Measurements from ENCODE around the gene GPM6B.
A peak's percentile ranks its signal among the peaks of the same experiment; 100 is the strongest.
"Not testable (repeated sequence)": the region's sequence is repeated elsewhere in the genome, so short reads cannot be mapped to it uniquely, and the experiment has no call there.

The GPM6B gene

DNA sequence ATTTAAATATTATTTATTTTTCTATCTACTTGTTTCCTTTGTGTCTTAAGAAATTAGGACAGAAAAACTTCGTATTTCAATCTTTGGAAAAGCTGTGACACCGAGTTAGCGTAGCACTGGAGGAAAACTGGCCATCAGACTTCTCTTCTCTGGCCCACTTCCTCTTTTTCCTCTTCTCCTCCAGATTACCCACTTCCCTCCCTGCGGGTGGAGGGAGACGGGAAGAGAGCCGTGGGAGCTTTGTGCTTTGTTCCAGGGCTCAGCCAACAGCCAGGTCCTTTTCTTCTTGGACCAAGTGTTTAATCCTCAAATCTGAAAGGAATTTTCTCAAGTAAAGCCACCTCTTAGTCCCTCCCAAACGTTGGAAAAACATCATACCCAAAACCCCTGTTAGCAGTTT is 52.6 kb downstream of the GPM6B start:
- DNase-seq, result no peak

DNA sequence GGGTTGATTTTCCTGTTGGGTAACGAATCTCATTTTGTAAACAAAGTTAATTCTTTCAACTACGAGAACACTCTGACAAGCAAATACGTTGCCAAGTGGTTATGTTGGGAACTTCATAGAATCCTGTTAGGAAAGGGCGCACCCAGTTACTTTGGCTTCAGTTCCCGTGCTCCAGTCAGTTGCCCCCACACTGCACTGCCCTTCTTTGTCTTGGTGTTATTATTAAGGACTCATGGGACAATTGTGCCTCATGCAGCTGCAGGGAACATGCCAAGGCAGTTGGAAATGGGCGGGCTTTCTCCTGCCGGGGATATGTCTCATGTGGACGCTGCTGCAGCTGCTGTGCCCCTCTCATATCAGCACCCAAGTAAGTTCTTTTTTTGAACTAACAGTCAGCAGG is 53.4 kb downstream of the GPM6B start:
- peak; percentile 55 for DNase-seq

DNA sequence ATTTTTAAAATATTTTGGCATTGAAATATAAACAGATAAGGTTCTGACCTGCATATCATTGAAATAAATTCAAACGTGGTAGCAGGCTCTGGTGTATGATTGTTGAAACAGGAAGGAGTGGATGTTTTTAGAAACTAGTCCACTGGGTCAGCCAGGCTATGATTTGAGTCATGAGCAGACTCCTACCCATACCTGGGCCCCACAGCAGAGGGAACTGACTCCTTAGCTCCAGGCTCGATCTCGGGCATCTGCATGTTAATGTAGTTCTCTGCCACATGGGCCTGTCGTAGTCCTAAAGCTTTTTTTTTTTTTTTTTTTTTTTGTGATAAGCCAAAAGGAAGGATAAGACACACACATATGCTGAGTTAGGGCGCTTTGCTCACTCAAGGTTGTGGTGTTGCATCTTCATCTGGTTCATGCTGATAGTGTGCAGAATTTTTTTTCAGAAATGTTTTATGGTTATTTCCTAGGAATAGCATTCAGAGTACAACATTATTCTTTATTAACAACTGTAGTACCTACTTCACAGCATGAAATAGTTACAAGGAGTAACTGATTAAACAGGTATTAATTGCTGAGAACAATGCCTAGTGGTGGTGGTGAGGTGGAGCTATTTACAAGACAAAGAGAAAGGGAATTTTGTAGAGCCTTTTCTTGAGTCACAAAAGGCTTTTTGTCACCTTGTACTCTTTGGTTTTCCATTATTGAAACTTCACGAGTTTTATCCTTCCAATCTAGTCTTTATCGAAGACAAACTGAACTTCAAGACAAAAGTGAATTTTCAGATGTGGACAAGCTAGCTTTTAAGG is 55.1 kb downstream of the GPM6B start:
- DNase-seq, result no peak

DNA sequence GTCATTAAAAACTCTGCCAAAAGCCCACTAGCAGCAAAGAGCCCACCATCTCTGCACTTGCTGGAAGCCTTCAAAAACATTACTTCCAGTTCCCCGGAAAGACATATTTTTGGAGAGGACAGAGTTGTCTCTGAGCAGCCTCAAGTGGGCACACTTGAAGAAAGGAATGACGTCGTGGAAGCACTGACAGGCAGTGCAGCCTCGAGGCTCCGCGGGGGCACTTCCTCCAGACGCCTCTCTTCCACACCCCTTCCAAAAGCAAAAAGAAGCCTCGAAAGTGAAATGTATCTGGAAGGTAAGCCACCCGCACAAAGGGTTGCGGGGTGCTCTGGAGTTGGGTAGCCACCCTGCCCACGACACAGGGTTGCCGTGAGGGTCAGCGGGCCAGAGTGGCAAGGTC is 56.5 kb downstream of the GPM6B start:
- no peak for DNase-seq

DNA sequence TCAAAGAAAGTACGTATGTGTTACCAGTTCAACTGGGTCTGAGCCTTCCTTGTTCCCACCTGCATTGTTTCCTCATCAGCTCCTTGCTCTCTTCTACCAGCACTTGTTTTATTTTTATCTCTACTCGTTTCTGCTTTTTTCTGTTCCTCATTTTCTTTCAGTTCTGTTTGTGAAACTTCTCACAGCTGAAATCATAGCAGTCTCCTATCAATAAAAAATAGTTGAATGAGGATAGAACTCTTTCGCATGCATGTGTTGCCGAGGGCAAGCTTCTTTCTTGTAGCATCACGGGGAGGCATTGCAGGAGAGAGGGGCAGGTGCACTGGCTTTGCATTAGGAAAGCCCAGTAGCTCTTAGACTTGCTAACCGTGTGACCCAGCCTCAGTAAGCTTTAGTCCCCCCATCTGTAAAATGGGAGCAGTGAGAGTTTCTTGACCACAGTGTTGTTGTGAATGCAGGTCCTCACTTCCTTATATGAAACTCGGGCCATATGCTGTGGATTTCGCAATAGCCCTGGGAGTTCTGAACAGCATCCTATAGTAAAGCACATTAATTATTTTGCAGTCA is 57.7 kb downstream of the GPM6B start:
- no peak for DNase-seq

DNA sequence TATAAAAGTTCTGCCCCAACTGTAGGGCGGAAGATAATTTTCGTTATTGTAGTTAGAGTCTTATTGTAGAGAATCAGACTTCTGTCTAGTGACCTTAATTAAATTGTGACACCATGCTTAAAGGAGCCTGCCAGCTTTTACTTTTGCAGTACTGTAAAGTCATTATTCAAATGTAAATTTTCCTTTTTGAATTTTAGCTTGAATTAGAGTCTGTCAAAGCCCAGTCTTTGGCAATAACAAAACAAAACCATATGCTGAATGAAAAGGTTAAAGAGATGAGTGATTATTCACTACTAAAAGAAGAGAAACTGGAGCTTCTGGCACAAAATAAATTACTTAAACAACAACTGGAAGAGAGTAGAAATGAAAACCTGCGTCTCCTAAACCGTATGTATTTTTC is 60.5 kb downstream of the GPM6B start:
- no peak for DNase-seq

DNA sequence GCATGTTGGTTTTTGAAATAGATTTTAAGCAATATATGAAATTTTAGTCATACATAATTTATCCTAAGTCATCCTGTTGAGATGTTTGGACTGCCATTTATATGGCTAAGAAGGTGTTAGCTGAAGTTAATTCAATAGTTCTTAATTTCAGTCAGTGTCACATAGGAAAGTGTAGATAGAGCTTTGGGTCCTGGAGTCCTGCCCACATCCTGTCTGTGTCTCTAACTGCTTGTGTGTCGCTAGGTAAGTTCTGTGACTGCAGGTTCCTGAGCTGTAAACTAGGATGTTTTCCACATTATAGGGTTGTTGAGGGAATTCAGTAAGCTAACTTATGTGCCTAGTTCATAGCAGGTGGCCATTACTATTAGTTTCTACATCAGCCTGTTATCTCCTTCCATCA is 61.6 kb downstream of the GPM6B start:
- no peak for DNase-seq

DNA sequence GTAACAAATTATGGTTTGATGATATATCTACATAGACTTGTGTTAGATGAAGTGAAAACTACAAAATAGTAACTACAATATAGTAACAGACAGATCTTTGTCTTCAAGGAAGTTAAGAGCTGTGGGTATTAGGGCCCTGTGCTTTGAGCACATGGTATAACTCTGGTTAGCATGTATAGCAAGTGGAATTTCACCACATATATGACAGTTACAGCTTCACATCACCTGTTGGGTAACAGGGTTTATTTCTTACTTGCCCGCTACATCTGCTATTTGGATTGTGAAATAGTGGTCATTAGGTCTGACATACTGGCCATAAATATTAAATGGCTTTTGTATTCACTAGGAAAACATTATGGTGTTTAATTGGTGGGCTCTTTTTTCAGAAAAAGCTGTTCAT is 62.1 kb downstream of the GPM6B start:
- no peak for DNase-seq

DNA sequence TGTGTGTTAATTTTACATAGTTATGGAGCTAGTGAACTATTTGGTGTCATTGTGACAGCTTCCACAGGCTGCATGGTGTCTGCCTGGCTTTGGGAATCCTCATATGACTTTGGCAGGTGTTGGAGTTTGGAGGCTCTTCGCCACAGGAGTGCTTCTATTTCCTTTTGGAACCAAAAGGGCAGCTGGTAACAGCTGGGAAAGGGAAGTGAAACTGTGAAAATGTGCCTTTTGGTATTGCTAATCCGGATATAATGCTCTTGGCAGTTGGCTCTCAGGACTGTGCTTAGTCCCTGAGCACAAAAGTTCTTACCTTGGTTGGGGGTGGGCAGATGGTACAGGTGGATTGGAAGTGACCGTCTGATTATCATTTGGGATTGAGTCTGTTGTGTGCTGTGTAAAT is 64.2 kb downstream of the GPM6B start:
- no peak for DNase-seq

DNA sequence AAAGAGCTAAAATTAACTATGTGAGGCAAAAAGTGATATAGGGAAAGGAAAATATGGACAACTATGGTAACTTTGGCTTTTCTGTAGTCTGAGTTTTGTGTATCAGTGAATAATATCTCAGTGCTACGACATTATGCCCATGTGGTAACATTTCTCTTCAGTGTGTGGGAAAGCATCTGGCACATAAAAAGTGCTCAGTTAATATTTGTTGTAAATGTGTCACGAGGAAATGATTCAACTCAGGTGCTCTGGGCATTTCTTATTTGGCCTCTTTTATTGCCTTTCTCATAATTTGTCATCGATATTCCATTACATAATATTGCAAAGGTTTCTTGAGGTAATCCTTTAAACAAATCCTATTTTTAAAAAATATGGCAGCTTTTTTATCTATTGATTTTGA is 64.8 kb downstream of the GPM6B start:
- DNase-seq, result no peak

DNA sequence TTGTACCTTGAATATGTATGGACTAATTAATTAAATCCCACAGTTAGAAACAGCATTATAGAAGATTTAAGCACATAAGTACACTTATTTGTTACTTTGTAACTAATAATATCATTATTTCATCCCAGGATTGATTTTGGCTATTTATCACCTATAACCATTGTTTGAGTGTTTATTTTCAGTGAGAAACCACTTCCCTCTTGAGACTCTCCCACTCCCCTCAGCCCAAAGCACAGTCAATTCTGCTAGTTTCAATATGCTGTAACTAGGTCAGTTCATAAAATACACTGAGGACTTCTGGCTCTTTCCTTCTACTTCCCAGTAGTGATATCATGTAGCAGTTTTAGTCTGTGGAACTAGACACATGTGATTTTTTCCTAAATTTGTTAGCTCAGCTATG is 66.1 kb downstream of the GPM6B start:
- DNase-seq, result no peak

DNA sequence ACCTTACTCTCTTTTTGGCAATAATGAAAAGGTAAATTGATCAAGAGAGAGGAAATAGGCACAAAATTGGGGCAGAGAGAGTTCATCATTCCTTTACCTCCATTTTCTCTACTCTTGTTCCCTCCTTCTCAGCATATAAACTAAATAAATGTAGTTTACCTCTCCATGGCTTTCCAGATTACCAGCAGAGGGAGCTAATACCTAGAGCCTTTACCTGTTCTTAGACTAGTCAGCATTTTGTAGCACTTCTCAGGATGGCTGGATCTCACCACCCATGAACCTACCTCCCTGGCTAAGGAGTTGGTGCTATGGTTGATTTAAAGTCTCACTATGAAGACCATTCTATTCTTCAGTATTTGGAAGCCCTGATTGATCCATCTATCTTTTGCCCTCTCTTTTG is 66.7 kb downstream of the GPM6B start:
- DNase-seq, result no peak

DNA sequence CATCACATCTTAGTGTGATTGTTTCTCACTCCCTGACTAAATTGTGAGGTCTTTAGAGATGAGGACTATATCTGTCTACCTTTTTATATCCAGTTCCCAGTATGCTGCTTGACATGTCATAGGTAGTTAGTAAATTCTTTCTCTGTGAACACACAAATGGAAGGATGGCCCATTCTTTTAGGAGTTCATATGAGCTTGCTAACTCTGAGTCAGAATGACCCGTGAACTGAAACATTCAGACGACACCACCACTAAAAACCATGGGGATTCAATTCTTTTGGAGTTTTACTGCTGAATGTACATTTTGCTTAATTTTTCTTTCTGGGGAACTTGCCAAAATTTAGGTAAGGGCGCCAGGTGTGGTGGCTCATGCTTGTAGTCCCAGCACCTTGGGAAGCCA is 68.4 kb downstream of the GPM6B start:
- DNase-seq, result no peak

DNA sequence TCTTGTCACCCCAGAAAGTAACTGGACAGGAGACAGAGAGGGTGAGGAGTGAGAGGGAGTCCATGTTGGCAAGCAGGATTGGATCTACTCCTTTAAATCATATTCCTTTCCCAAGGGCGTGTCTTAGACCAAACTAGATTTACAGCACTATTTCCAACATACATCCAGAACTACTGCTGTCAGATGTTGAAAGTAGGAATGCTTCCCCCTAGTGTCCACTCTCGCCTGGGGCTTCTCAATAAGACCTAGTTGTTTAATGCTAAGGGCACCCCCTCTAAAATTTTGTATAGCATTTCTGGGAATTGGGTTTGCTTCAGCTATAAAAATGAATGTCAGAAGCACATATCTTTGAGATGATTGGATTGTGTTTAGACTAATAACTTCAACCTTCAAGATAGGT is 69.1 kb downstream of the GPM6B start:
- DNase-seq, result no peak

DNA sequence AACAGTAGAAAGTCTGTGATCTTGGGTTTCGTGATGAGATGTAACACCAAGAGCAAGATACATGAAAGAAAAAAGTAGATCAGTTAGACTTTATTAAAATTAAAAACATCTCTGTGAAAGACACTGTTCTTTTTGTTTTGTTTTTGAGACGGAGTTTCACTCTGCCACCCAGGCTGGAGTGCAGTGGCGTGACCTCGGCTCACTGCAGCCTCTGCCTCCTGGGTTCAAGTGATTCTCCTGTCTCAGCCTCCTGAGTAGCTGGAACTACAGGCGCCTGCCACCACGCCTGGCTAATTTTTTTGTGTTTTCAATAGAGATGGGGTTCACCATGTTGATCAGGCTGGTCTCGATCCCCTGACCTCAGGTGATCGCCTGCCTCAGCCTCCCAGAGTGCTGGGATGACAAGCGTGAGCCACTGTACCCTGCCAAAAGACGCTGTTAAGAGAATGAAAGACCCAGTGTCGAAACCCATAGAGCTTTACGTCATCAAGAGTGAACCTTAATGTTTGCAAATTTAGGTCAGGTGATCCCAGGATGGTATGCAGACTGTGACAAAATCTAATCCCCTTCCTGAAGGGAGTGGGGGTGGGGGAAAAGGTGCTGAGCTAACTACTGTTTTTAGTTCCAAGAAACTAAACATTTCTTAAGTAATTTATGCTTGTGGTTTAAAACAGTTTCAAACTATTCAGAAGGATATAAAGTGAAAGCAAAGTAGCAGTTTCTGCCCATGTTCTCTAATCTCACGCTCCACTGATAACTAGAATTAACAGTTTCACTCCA is 74.3 kb downstream of the GPM6B start:
- no peak for DNase-seq

DNA sequence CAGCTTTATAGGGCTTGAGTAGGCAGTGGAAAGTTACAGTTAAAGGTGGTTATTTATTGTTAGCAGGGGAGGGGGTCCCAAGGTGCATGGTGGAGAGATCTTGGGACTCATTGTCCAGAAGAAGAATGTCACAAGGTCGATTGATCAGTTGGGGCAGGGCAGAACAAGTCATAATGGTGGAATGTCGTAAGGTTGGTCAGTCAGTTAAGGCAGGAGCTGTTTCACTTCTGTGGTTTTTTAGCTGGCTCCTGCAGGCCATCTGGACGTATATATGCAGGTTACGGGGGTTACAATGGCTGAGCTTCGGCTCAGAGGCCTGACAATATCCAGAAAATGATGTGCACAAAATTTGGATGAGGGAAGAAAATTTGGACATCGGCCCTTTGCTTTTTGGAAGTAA is 75.2 kb downstream of the GPM6B start:
- DNase-seq, result no peak

DNA sequence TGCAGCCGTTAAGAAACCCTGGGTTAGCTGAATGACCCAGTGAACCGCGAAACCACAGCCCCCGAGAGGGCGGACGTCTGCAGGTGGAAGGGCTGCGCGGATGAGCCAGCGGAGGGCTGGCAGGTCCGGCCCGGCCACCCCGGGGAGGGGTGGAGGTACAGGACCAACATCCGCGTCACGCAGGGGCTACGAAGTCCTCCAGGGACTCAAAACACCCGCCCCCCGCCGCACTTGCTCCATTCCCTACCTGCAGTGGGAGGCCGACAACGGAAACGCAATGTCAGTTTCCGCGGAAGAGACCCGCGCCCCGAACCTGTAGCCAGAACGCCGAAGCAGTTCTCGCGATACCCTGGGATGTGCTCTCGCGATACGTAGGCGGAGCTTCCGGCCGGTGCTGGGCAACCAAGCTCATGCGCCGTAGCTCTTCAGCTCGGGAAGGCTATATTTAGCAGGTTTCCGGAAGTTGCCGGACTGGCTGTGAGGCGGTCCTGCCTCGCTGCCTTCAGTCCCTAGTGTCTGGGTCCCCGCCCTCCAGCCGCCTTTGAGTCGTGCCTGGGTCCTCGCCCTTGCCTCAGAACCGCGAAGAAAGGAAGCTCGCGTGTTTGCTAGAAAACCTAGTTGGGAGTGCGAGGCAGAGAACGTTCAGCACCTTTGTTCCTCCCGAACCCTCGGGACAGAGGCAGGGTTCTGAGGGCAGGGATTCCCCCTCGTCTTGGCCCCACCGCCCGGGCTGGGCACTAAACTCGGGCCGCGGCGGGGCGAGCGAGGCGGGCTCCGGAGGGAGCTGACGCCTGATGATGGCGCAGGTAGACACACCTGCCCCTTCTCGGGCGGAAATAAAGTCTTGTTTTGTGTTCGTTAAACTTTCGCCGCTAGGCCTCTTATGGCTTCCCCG is 82.4 kb downstream of the GPM6B start, which contains the start of the genes OFD1 and TRAPPC2:
OFD1 (plus strand) TSS at position 471 of the 895 bp plus-strand sequence; CDS start at position 795, 324 bp downstream.
TRAPPC2 (minus strand) TSS at position 343 of the 895 bp plus-strand sequence. CDS start 14,657 bp downstream, outside the sequence.
- peak; percentile 96 for DNase-seq

DNA sequence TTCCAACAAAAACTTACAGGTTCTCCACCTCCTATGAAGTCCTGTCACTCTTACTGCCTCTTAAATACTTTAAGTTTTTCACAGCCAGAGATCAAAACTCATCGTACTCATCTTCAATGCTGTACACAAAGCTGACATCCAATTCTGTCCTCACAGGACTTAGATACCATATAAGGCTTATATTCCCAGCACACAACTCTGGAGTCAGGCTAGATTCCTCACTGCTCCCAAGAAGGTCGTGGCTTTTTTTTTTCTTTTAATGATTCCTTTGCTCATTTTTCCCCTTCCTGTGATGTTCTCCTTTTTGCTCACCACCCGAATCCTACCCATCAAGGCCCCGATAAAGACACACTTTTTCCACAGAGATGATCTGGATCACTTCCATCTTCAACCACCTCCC is 83.4 kb downstream of the GPM6B start:
- DNase-seq, result no peak

DNA sequence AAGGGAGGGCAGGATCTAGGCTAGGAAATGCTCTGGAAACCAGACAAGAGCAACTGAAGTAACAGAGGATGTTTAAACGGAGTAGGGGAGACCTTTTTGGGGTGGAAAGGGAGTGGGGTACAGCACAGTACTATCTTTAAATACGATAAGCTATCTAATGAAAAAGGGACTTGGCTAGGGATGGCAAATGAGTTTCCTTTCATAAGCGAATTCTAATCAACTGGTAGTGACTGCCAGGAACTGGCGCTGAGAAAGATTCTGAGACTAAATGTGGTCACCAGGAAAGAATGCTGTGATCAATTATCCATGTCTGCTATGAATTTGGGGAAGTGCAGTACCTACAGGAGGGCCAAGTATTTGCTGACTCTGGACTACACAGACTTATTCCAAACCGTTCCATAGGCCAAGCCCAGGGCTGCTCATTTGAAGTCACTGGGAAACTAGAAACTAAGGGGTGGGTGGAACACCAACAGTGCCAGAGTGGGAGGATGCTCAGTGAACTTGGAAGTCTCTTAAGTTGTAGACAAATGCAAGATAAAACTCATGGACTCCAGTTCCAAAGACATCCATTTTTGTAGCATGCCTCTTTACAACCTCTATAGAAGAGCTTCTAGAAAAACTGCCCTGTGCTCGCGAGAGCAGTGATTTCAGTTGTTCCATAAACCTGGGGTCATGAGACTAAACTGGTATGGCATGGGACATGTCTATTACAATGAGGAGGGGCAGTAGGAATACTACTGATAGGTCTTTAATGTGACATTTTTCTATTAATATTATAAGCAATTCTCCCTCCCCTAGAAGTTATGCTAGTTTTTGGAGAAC is 84.4 kb downstream of the GPM6B start:
- DNase-seq, result no peak

DNA sequence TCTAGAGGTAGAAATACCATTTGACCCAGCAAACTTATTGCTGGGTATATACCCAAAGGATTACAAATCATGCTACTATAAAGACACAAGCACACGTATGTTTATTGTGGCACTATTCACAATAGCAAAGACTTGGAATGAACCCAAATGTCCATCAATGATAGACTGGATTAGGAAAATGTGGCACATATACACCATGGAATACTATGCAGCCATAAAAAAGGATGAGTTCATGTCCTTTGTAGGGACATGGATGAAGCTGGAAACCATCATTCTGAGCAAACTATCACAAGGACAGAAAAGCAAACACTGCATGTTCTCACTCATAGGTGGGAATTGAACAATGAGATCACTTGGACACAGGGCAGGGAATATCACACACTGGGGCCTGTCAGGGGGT is 86.4 kb downstream of the GPM6B start:
- DNase-seq, result not testable (repeated sequence)

DNA sequence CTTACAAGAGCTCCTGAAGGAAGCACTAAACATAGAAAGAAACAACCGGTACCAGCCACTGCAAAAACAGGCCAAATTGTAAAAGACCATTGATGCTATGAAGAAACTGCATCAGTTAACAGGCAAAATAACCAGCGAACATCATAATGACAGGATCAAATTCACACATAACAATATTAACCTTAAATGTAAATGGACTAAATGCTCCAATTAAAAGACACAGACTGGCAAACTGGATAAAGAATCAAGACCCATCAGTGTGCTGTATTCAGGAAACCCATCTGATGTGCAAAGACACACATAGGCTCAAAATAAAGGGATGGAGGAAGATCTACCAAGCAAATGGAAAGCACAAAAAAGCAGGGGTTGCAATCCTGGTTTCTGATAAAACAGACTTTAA is 90.3 kb downstream of the GPM6B start:
- DNase-seq, result not testable (repeated sequence)

DNA sequence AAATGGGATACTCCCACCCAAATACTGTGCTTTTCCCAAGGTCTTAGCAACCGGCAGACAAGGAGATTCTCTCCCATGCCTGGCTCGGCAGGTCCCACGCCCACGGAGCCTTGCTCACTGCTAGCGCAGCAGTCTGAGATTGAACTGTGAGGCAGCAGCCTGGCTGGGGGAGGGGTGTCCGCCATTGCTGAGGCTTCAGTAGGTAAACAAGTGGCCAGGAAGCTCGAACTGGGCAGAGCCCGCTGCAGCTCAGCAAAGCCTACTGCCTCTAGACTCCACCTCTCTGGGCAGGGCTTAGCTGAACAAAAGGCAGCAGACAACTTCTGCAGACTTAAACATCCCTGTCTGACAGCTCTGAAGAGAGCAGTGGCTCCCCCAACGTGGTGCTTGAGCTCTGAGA is 92.0 kb downstream of the GPM6B start:
- DNase-seq, result not testable (repeated sequence)
